Measurements from ENCODE around the gene GOT2.
A peak's percentile ranks its signal among the peaks of the same experiment; 100 is the strongest.
"Not testable (repeated sequence)": the region's sequence is repeated elsewhere in the genome, so short reads cannot be mapped to it uniquely, and the experiment has no call there.

GOT2 gene

GRCh38 chr16:58717994-58718393, 16.1 kb downstream of the GOT2 start:
- no peak for DNase-seq (ENCODE audit: low read depth)

- no peak for DNase-seq (ENCODE audit: low read depth)
Measured at GRCh38 chr16:58716468-58716867, 17.6 kb downstream of the GOT2 start.

- DNase-seq (ENCODE audit: low read depth) = no peak
Measured at GRCh38 chr16:58713742-58714141, 20.4 kb downstream of the GOT2 start.

GRCh38 chr16:58709333-58709732, 24.8 kb downstream of the GOT2 start:
- no peak for DNase-seq (ENCODE audit: low read depth)

GRCh38 chr16:58699151-58699550, 35.0 kb downstream of the GOT2 start:
- DNase-seq (ENCODE audit: low read depth) = no peak

GRCh38 chr16:58695368-58695767, 38.7 kb downstream of the GOT2 start:
- DNase-seq (ENCODE audit: low read depth) = no peak

- DNase-seq (ENCODE audit: low read depth) = no peak
Measured at GRCh38 chr16:58692450-58692849, 41.7 kb downstream of the GOT2 start.

GRCh38 chr16:58686985-58687706, 47.0 kb downstream of the GOT2 start:
- DNase-seq (ENCODE audit: low read depth) = not testable (repeated sequence)

GRCh38 chr16:58685084-58685449, 49.0 kb downstream of the GOT2 start:
- no peak for DNase-seq (ENCODE audit: low read depth)

GRCh38 chr16:58684354-58685083, 49.6 kb downstream of the GOT2 start, which contains the start of gene SLC38A7:
Gene SLC38A7, minus strand, starts transcription at chr16:58684770. Its CDS starts 4,644 bp downstream, at chr16:58680126.
- peak; percentile 69 for DNase-seq (ENCODE audit: low read depth)

- no peak for DNase-seq (ENCODE audit: low read depth)
Measured at GRCh38 chr16:58684001-58684353, 50.1 kb downstream of the GOT2 start.

- DNase-seq (ENCODE audit: low read depth) = no peak
Measured at GRCh38 chr16:58679763-58680162, 54.4 kb downstream of the GOT2 start.

- DNase-seq (ENCODE audit: low read depth) = no peak
Measured at GRCh38 chr16:58678716-58679115, 55.4 kb downstream of the GOT2 start.

GRCh38 chr16:58678269-58678668, 55.8 kb downstream of the GOT2 start:
- no peak for DNase-seq (ENCODE audit: low read depth)

- no peak for DNase-seq (ENCODE audit: low read depth)
Measured at GRCh38 chr16:58670946-58671583, 63.1 kb downstream of the GOT2 start.

- DNase-seq (ENCODE audit: low read depth) = no peak
Measured at GRCh38 chr16:58670177-58670576, 63.9 kb downstream of the GOT2 start.

- no peak for DNase-seq (ENCODE audit: low read depth)
Measured at GRCh38 chr16:58665200-58665599, 68.9 kb downstream of the GOT2 start.

GRCh38 chr16:58661199-58661830, 72.8 kb downstream of the GOT2 start:
- no peak for DNase-seq (ENCODE audit: low read depth)

- not testable (repeated sequence) for DNase-seq (ENCODE audit: low read depth)
Measured at GRCh38 chr16:58659911-58660310, 74.2 kb downstream of the GOT2 start.

- DNase-seq (ENCODE audit: low read depth) = no peak
Measured at GRCh38 chr16:58658796-58659211, 75.3 kb downstream of the GOT2 start.

All from activated T-cell treated with anti-CD3 and anti-CD28 coated beads for 48 hours (primary cell).